GM19023 (cell line): ENCODE results near the gene ANKRD33.

Experiments
- ATAC-seq: cut with Tn5 transposase; IDR thresholded peaks from one replicate; pipeline ENCODE4 v1.9.1; 2021; ENCODE audit warnings: mild to moderate bottlenecking, moderate library complexity; ENCODE audit not compliant: unreplicated experiment

ANKRD33 gene

GRCh38 chr12:51887476-51888315, at the start of gene ANKRD33:
Gene ANKRD33, plus strand, starts transcription at chr12:51888103. Its CDS starts 84 bp downstream, at chr12:51888187.
- no peak for ATAC-seq

GRCh38 chr12:51838762-51839161, 49.1 kb upstream of the ANKRD33 start:
- ATAC-seq = no peak

GRCh38 chr12:51839310-51839947, 48.5 kb upstream of the ANKRD33 start:
- ATAC-seq = no peak

- no peak for ATAC-seq
These were observed 46.9 kb upstream of the ANKRD33 start for GRCh38 chr12:51840966-51841365.

- ATAC-seq = no peak
These were observed 46.2 kb upstream of the ANKRD33 start for GRCh38 chr12:51841727-51842126.

GRCh38 chr12:51844854-51845253, 43.0 kb upstream of the ANKRD33 start:
- no peak for ATAC-seq

- ATAC-seq = no peak
These were observed 42.4 kb upstream of the ANKRD33 start for GRCh38 chr12:51845482-51845881.

GRCh38 chr12:51846271-51846691, 41.6 kb upstream of the ANKRD33 start:
- ATAC-seq = no peak

GRCh38 chr12:51846911-51847642, 40.8 kb upstream of the ANKRD33 start:
- no peak for ATAC-seq

- ATAC-seq = no peak
These were observed 40.1 kb upstream of the ANKRD33 start for GRCh38 chr12:51847643-51848325.

GRCh38 chr12:51848326-51848727, 39.6 kb upstream of the ANKRD33 start, which contains the start of gene FIGNL2:
Gene FIGNL2, minus strand, starts transcription at chr12:51848718. Its CDS starts 26,305 bp downstream, at chr12:51822413.
- ATAC-seq = no peak

- ATAC-seq = no peak
These were observed 38.8 kb upstream of the ANKRD33 start for GRCh38 chr12:51848841-51849735.

GRCh38 chr12:51850081-51850964, 37.6 kb upstream of the ANKRD33 start:
- no peak for ATAC-seq

- ATAC-seq = no peak
These were observed 37.0 kb upstream of the ANKRD33 start for GRCh38 chr12:51850965-51851299.

- ATAC-seq = no peak
These were observed 36.3 kb upstream of the ANKRD33 start for GRCh38 chr12:51851413-51852124.

- ATAC-seq = no peak
These were observed 35.3 kb upstream of the ANKRD33 start for GRCh38 chr12:51852404-51853137.

GRCh38 chr12:51855586-51856428, 32.1 kb upstream of the ANKRD33 start:
- no peak for ATAC-seq
